GM23338 (cell line): Measurements from ENCODE around the gene CCDC124. TPM values are rescaled to one million over a fixed set of nuclear protein-coding genes. Genes with fewer than 3 reads are reported as not detected.

ENCODE experiments used
- ATAC-seq: fragments of 200-7000 bp; cut with Tn5 transposase; 3 replicates; pipeline ENCODE4 v1.9.1; 2020
- DNase-seq: peaks from one replicate; pipeline ENCODE4 v3.0.0-alpha.2; 2015; ENCODE audit warnings: low spot score
- H2AFZ ChIP-seq: fragments of 200-600 bp; sonication (generic); 2 replicates; pipeline ENCODE4 v1.8.0; 2016; ENCODE audit warnings: antibody characterized with exemption, mild to moderate bottlenecking, moderate library complexity
- H3F3A ChIP-seq: fragments of 200-600 bp; sonication (generic); replicated peaks from 2 replicates; pipeline ENCODE4 v1.8.0; 2017; ENCODE audit warnings: antibody characterized with exemption, mixed run types, low read depth
- H3K27ac ChIP-seq: fragments of 200-600 bp; sonication (generic); 2 replicates; pipeline ENCODE4 v1.6.1; 2016; ENCODE audit warnings: low read depth
- H3K27me3 ChIP-seq: fragments of 200-600 bp; sonication (generic); 2 replicates; pipeline ENCODE4 v1.8.0; 2016; ENCODE audit warnings: mild to moderate bottlenecking, mixed run types, moderate library complexity; ENCODE audit not compliant: insufficient read depth
- H3K36me3 ChIP-seq: fragments of 200-600 bp; sonication (generic); 2 replicates; pipeline ENCODE4 v1.8.0; 2016; ENCODE audit warnings: mild to moderate bottlenecking; ENCODE audit not compliant: insufficient read depth
- H3K4me1 ChIP-seq: fragments of 200-600 bp; sonication (generic); 2 replicates; pipeline ENCODE4 v1.8.0; 2016; ENCODE audit warnings: mild to moderate bottlenecking, moderate library complexity; ENCODE audit not compliant: insufficient read depth
- H3K4me2 ChIP-seq: fragments of 200-600 bp; sonication (generic); 2 replicates; pipeline ENCODE4 v1.7.1; 2017; ENCODE audit warnings: mixed run types
- H3K4me3 ChIP-seq: fragments of 200-600 bp; sonication (generic); 2 replicates; pipeline ENCODE4 v1.6.1; 2016; ENCODE audit warnings: mixed run types
- H3K79me2 ChIP-seq: fragments of 200-600 bp; sonication (generic); replicated peaks from 2 replicates; pipeline ENCODE4 v1.8.0; 2017; ENCODE audit warnings: mild to moderate bottlenecking; ENCODE audit not compliant: insufficient read depth
- H3K9me2 ChIP-seq: fragments of 200-600 bp; sonication (generic); 2 replicates; pipeline ENCODE4 v1.8.0; 2017; ENCODE audit not compliant: insufficient read depth
- H4K20me1 ChIP-seq: fragments of 200-600 bp; sonication (generic); replicated peaks from 2 replicates; pipeline ENCODE4 v1.8.0; 2017; ENCODE audit warnings: mild to moderate bottlenecking; ENCODE audit not compliant: insufficient read depth
- H3K27ac Mint-ChIP-seq: 2 replicates; pipeline ENCODE4 v1.8.0; 2020; ENCODE audit warnings: inconsistent platforms, mild to moderate bottlenecking, moderate library complexity, mixed read lengths
- H3K27me3 Mint-ChIP-seq: 3 replicates; pipeline ENCODE4 v1.8.0; 2022; ENCODE audit warnings: low read depth, mild to moderate bottlenecking, moderate library complexity, mixed read lengths, inconsistent platforms; ENCODE audit not compliant: insufficient read depth, poor library complexity
- H3K36me3 Mint-ChIP-seq: 3 replicates; pipeline ENCODE4 v1.8.0; 2021; ENCODE audit warnings: low read depth, mild to moderate bottlenecking, inconsistent platforms, moderate library complexity, mixed read lengths
- H3K4me1 Mint-ChIP-seq: 3 replicates; pipeline ENCODE4 v1.8.0; 2020; ENCODE audit warnings: mild to moderate bottlenecking, inconsistent platforms, mixed read lengths
- H3K4me3 Mint-ChIP-seq: 3 replicates; pipeline ENCODE4 v1.8.0; 2021; ENCODE audit warnings: moderate library complexity, mild to moderate bottlenecking, inconsistent platforms, mixed read lengths
- H3K9me3 Mint-ChIP-seq: 3 replicates; pipeline ENCODE4 v1.8.0; 2020; ENCODE audit warnings: moderate library complexity, mild to moderate bottlenecking, inconsistent platforms, mixed read lengths
- CTCF ChIP-seq, 2 experiments: fragments of 200-600 bp in 1 of 2; sonication (generic) in 1 of 2; conservative IDR thresholded peaks; 2 replicates each; pipeline versions ENCODE4 v1.5.1 to v1.6.1; 2016 to 2017; ENCODE audit warnings: antibody characterized with exemption in 2 of 2, low read depth in 2 of 2, mild to moderate bottlenecking in 2 of 2, moderate library complexity in 1 of 2
- EZH2phosphoT487 ChIP-seq: fragments of 200-600 bp; sonication (generic); IDR thresholded peaks from one replicate; pipeline ENCODE4 v1.8.1; 2018; ENCODE audit warnings: antibody characterized with exemption; ENCODE audit not compliant: unreplicated experiment
- JUNB ChIP-seq: IDR thresholded peaks from one replicate; pipeline ENCODE4 v1.6.1; 2016; ENCODE audit warnings: antibody characterized with exemption; ENCODE audit not compliant: unreplicated experiment
- POLR2AphosphoS5 ChIP-seq: IDR thresholded peaks from 2 replicates; pipeline ENCODE4 v1.6.1; 2016; ENCODE audit warnings: antibody characterized with exemption, low read depth
- ZNF114 ChIP-seq: fragments of 250-450 bp; sonication (Bioruptor Pico); IDR thresholded peaks from 2 replicates; pipeline ENCODE4 v1.5.0; 2020; ENCODE audit warnings: mild to moderate bottlenecking, moderate library complexity
- ZNF331 ChIP-seq: fragments of 250-450 bp; sonication (Bioruptor Pico); IDR thresholded peaks from 2 replicates; pipeline ENCODE4 v1.5.0; 2020; ENCODE audit warnings: low read depth, mild to moderate bottlenecking, moderate library complexity
- polyA plus RNA-seq: library from polyadenylated mRNA; unstranded; fragments of >200 nt; fragmentation: Nextera tagmentation; extraction: Ambion mirVana; gene quantifications from 2 replicates; pipeline ENCODE4 v1.2.1, GENCODE V29; 2016
- total RNA-seq: library from RNA; depleted of rRNA; stranded (reverse); fragments of >200 nt; shearing (Covaris generic); gene quantifications from 2 replicates; pipeline ENCODE4 v1.2.3, GENCODE V29; 2014
- TF ChIP-seq, protein P1 (sequence below): IDR thresholded peaks from one replicate; pipeline ENCODE4 v1.6.1; 2018; ENCODE audit warnings: antibody characterized with exemption; ENCODE audit not compliant: unreplicated experiment

CCDC124 gene
- total and polyA plus RNA-seq, 2 experiments from 2014 or later = 56.0 to 182 TPM

DNA sequence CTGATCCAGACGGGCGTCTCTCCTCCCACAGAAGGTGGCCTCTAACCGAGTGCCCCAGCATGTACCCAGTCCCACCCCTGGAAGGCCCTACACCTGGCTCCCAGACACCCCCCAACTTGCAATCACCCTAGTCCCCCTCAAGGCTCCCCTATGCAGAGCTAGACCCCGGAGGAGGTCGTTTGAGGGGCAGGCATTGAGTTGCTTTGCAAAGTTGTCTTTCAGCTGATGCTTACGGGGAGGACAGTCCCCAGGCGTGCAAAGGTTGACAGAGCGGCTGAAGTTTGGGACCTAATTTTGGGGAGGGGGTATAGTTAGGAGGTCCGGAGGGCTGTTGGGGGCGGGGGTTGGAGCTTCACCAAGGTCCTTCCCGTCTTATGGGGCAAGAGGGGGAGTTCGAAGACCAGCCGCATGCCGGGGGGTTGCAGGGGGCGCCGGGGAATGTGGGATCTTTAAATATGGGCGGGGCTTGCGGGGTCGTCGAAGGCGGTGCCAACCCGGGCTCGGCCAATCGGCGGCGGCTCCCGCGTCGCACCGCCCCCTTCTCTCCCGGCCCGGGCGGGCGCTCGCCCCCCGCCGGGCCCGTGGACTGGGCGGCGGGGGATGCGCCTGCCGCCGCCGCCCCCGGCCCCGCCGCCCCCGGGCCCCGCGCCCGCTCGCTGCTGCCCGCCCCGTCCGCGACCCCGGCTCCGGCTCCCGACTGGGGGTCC, 33.9 kb downstream of the CCDC124 start, which contains the start of gene KCNN1:
TSS of gene KCNN1 (plus strand) at position 558 of the 707 bp plus-strand sequence. CDS start 6,782 bp downstream, outside the sequence.
- Histone ChIP-seq H3K4me1 (peaks cover 10% of the 10 kb centered on the region; the same call in 1 of the 2 replicates), H3K4me2 (peak within 1 kb of the TSS; percentile 89), H3K4me3 (peak within 1 kb of the TSS; percentile 83), H3K27ac (no peak within 1 kb of the TSS), H3F3A (peaks cover 5% of the 10 kb centered on the region; the same call in 1 of the 2 replicates), H4K20me1 (no peaks in the 10 kb centered on the region; the same call in 1 of the 2 replicates), H3K9me2 (no peaks in the 10 kb centered on the region), H2AFZ (peak within 1 kb of the TSS; percentile 87), H3K27me3 (peaks cover 13% of the 10 kb centered on the region; the same call in 1 of the 2 replicates), H3K79me2 (no peaks in the 10 kb centered on the region), H3K36me3 (no peaks in the 10 kb centered on the region)
- Mint-ChIP-seq H3K36me3 (no peaks in the 10 kb centered on the region), H3K9me3 (no peaks in the 10 kb centered on the region; the same call in 2 of the 3 replicates), H3K4me3 (peak within 1 kb of the TSS; percentile 84), H3K4me1 (peaks cover 16% of the 10 kb centered on the region), H3K27me3 (peaks cover 21% of the 10 kb centered on the region), H3K27ac (no peak within 1 kb of the TSS)
- TF ChIP-seq POLR2AphosphoS5 (peak; percentile 42; the same call in 1 of the 2 replicates), ZNF331 (CRISPR knock-in tag) (no peak)
- DNase-seq = peak; percentile 85
- ATAC-seq = peak; percentile 57

DNA sequence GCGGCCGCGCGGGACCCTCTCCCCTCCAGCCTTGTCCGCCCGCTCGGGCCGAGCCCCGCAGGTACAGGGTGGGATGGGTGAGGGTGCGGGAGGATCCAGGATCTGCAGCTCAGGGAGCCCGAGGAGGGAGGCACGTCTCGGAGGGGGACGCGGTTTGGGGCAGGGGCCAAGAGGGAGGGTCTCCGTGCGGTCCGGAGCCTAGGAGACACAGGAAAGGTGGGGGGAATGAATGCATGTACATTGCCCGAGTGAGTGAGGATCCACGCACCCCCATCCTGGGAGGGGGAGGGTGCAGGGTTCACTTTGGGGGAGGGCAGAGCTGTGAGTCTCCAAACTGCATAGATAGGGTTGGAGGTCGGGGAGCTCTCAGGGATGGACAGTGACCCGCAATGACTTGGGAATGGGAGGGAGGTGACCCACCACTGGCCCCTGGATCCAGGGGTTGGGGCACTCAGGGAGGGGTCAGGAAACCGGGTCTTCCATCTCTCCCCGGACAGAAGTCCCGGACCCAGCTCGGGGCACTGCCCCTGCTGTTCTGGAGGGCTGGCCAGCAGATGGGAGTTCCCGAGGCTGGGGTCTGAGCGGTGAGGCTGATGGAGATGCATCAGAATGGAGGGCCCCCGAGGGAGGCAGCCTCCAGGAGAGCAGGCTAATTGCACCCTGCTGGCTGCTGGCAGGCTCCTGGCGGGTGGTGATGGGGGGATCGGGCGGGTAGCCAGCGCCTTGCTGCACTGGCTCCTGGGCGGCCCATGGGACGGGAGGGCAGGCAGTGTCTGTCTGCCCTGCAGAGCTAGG, 34.6 kb downstream of the CCDC124 start:
- Mint-ChIP-seq H3K27me3 (peaks cover 21% of the 10 kb centered on the region), H3K9me3 (no peaks in the 10 kb centered on the region; the same call in 2 of the 3 replicates), H3K4me1 (peaks cover 9% of the 10 kb centered on the region), H3K27ac (no peak overlapping the region), H3K36me3 (no peaks in the 10 kb centered on the region), H3K4me3 (peak overlapping the region; percentile 84)
- Histone ChIP-seq H4K20me1 (no peaks in the 10 kb centered on the region; the same call in 1 of the 2 replicates), H3K9me2 (no peaks in the 10 kb centered on the region), H3K4me3 (peak overlapping the region; percentile 83), H3K4me2 (peak overlapping the region; percentile 89), H3K27me3 (peaks cover 13% of the 10 kb centered on the region; the same call in 1 of the 2 replicates), H3F3A (no peaks in the 10 kb centered on the region), H3K27ac (no peak overlapping the region), H3K4me1 (peaks cover 5% of the 10 kb centered on the region; the same call in 1 of the 2 replicates), H3K36me3 (no peaks in the 10 kb centered on the region), H2AFZ (peak overlapping the region; percentile 56), H3K79me2 (no peaks in the 10 kb centered on the region)
- ATAC-seq (peak; percentile 19), DNase-seq (no peak)
- no peak for TF ChIP-seq POLR2AphosphoS5
- no peak for TF ChIP-seq ZNF114 (CRISPR knock-in tag)
- no peak for TF ChIP-seq CTCF (conservative IDR thresholded peaks at IDR 0.05; ENCODE audit: low read depth in 2 of 2)
- no peak for TF ChIP-seq JUNB
- TF ChIP-seq EZH2phosphoT487 = no peak
- TF ChIP-seq, protein P1, sequence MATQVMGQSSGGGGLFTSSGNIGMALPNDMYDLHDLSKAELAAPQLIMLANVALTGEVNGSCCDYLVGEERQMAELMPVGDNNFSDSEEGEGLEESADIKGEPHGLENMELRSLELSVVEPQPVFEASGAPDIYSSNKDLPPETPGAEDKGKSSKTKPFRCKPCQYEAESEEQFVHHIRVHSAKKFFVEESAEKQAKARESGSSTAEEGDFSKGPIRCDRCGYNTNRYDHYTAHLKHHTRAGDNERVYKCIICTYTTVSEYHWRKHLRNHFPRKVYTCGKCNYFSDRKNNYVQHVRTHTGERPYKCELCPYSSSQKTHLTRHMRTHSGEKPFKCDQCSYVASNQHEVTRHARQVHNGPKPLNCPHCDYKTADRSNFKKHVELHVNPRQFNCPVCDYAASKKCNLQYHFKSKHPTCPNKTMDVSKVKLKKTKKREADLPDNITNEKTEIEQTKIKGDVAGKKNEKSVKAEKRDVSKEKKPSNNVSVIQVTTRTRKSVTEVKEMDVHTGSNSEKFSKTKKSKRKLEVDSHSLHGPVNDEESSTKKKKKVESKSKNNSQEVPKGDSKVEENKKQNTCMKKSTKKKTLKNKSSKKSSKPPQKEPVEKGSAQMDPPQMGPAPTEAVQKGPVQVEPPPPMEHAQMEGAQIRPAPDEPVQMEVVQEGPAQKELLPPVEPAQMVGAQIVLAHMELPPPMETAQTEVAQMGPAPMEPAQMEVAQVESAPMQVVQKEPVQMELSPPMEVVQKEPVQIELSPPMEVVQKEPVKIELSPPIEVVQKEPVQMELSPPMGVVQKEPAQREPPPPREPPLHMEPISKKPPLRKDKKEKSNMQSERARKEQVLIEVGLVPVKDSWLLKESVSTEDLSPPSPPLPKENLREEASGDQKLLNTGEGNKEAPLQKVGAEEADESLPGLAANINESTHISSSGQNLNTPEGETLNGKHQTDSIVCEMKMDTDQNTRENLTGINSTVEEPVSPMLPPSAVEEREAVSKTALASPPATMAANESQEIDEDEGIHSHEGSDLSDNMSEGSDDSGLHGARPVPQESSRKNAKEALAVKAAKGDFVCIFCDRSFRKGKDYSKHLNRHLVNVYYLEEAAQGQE = no peak
